Astrocyte (in vitro differentiated cells and primary cell): Measurements from ENCODE around the gene DLGAP1.

Experiments used
- EZH2 ChIP-seq: IDR thresholded peaks from 2 replicates; pipeline ENCODE4 v1.6.1; 2012; ENCODE audit warnings: mild to moderate bottlenecking, low read length, inconsistent platforms; ENCODE audit not compliant: insufficient read depth
- TF ChIP-seq, protein P1 (sequence below): IDR thresholded peaks from 2 replicates; pipeline ENCODE4 v1.5.1; 2011; ENCODE audit warnings: low read depth, mild to moderate bottlenecking, inconsistent platforms, low read length, moderate library complexity; ENCODE audit not compliant: insufficient read depth

DNA sequence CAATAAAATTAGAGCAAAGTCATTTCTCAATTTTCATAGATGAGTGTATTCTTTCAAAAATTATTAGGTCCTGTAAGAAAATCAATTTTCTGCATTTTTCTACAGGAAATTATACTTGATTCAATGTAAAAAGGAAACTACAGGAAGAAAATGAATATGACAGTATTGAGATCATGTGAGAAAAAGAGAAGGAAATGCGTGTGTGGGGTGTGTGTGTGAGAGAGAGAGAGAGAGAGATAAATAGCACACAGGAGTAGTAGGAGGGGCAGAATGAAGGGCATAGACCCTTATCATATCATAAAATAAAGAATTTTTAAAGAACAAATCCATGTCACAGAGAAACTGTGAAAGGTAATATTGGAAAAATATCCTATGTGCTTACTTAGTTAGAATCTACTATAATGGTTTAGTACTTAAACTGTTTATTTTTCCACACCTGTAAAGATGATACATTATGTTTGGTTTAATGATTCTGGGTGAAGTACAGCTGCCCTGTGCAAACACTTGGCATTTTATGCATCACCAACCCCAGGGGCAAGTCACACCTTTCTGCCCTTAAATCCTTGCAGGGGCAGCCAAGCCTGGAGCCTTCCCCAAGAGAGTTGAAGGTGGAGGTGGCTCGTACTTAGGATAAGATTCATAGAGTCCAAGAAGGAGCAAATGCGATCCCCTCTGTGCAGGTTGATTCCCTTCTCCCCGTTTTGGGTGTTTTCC lies 728.7 kb downstream of the DLGAP1 start:
- TF ChIP-seq, protein P1, sequence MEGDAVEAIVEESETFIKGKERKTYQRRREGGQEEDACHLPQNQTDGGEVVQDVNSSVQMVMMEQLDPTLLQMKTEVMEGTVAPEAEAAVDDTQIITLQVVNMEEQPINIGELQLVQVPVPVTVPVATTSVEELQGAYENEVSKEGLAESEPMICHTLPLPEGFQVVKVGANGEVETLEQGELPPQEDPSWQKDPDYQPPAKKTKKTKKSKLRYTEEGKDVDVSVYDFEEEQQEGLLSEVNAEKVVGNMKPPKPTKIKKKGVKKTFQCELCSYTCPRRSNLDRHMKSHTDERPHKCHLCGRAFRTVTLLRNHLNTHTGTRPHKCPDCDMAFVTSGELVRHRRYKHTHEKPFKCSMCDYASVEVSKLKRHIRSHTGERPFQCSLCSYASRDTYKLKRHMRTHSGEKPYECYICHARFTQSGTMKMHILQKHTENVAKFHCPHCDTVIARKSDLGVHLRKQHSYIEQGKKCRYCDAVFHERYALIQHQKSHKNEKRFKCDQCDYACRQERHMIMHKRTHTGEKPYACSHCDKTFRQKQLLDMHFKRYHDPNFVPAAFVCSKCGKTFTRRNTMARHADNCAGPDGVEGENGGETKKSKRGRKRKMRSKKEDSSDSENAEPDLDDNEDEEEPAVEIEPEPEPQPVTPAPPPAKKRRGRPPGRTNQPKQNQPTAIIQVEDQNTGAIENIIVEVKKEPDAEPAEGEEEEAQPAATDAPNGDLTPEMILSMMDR = no peak
- no peak for TF ChIP-seq EZH2
